Endodermal cell (in vitro differentiated cells): ENCODE results near the gene TSPAN9. TPM values are rescaled to one million over a fixed set of nuclear protein-coding genes. Genes with fewer than 3 reads are reported as not detected.
A peak's percentile ranks its signal among the peaks of the same experiment; 100 is the strongest.

Experiments used
- DNase-seq: peaks from one replicate; pipeline ENCODE4 v3.0.0-alpha.2; 2017
- H3K27ac ChIP-seq: 2 replicates; pipeline ENCODE4 v1.5.1; 2013; ENCODE audit warnings: mild to moderate bottlenecking, low read depth, low read length, moderate library complexity
- H3K27me3 ChIP-seq: 2 replicates; pipeline ENCODE4 v1.6.1; 2013; ENCODE audit warnings: mild to moderate bottlenecking, low read length, moderate library complexity; ENCODE audit not compliant: insufficient read depth, control insufficient read depth, poor library complexity, severe bottlenecking
- H3K36me3 ChIP-seq: 2 replicates; pipeline ENCODE4 v1.7.0; 2013; ENCODE audit warnings: mild to moderate bottlenecking, low read length, moderate library complexity; ENCODE audit not compliant: control insufficient read depth, insufficient read depth
- H3K4me1 ChIP-seq: one replicate; pipeline ENCODE4 v1.7.0; 2013; ENCODE audit warnings: low read length; ENCODE audit not compliant: control insufficient read depth, insufficient read depth
- H3K4me3 ChIP-seq: 2 replicates; pipeline ENCODE4 v1.5.1; 2013; ENCODE audit warnings: mild to moderate bottlenecking, low read length, moderate library complexity
- H3K9ac ChIP-seq: 2 replicates; pipeline ENCODE4 v1.6.1; 2013; ENCODE audit warnings: mild to moderate bottlenecking, low read length, moderate library complexity; ENCODE audit not compliant: poor library complexity, severe bottlenecking; ENCODE audit errors: extremely low read depth
- H3K9me3 ChIP-seq: 2 replicates; pipeline ENCODE4 v1.6.1; 2013; ENCODE audit warnings: mild to moderate bottlenecking, low read length, moderate library complexity; ENCODE audit not compliant: control insufficient read depth
- H3K27ac Mint-ChIP-seq: 2 replicates; pipeline ENCODE4 v1.8.0; 2020; ENCODE audit warnings: mixed read lengths
- H3K27me3 Mint-ChIP-seq: 2 replicates; pipeline ENCODE4 v1.8.0; 2021; ENCODE audit warnings: mild to moderate bottlenecking, mixed read lengths; ENCODE audit not compliant: insufficient read depth
- H3K36me3 Mint-ChIP-seq: 2 replicates; pipeline ENCODE4 v1.8.0; 2020; ENCODE audit warnings: low read depth, mixed read lengths
- H3K4me1 Mint-ChIP-seq: 2 replicates; pipeline ENCODE4 v1.8.0; 2020; ENCODE audit warnings: mixed read lengths
- H3K4me3 Mint-ChIP-seq: 2 replicates; pipeline ENCODE4 v1.8.0; 2020; ENCODE audit warnings: mild to moderate bottlenecking, moderate library complexity, mixed read lengths
- H3K9me3 Mint-ChIP-seq: 2 replicates; pipeline ENCODE4 v1.8.0; 2020; ENCODE audit warnings: mild to moderate bottlenecking, mixed read lengths
- WGBS, 2 experiments: methylation state at CpG; one replicate each; pipeline versions ENCODE4 v1.1.5 to v1.1.7; 2013; ENCODE audit warnings: missing lambda C conversion rate in 2 of 2, mixed read lengths in 1 of 2; ENCODE audit not compliant: insufficient coverage in 1 of 2, insufficient read length in 1 of 2; 5-methylcytosine and 5-hydroxymethylcytosine counted together
- total RNA-seq, 2 donors: library from RNA; stranded (reverse); fragmentation: NEBNext Ultra II Directional in 1 of 2; extraction: Animal tissue kit (Norgen Biotek cat#: 25700) in 1 of 2; gene quantifications; 2 replicates in 1 of 2; 3 replicates in 1 of 2; pipeline ENCODE4 v1.2.1, GENCODE V29; 2021
- TF ChIP-seq, protein P1 (sequence below): fragments of 200-600 bp; sonication (generic); conservative IDR thresholded peaks from 2 replicates; pipeline ENCODE4 v1.5.0; 2021; ENCODE audit warnings: antibody characterized with exemption, mild to moderate bottlenecking

Gene TSPAN9
- total RNA-seq, 2 donors from 2014 or later: 31.9 to 80.8 TPM

DNA sequence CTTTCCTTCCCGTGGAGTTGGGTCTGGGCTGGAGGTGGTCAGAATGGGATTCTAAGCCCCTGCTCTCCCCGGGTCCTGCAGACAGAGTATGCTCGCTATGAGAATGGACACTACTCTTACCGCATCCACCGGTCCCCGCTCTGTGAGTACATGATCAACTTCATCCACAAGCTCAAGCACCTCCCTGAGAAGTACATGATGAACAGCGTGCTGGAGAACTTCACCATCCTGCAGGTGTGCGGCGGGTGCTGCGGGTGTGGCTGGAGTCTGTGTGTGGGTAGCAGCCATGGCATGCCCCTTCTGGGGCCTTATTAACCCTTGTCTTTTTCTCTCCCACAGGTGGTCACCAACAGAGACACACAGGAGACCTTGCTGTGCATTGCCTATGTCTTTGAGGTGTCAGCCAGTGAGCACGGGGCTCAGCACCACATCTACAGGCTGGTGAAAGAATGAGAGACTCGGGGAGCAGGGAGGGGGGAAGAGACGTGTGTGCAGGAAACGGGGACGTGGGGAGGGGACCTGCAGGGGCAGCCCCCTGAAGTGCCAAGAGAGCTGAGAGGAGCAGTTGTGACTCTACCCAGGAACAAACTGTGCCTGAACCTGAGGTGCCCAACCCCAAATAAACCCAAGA, 37.0 kb upstream of the TSPAN9 start:
- H3K27ac Mint-ChIP-seq: peak overlapping the region; percentile 2
- H3K36me3 Mint-ChIP-seq: peaks cover 42% of the 10 kb centered on the region
- Histone ChIP-seq H3K9ac (no peak overlapping the region), H3K9me3 (no peaks in the 10 kb centered on the region), H3K36me3 (peaks cover 28% of the 10 kb centered on the region), H3K27ac (no peak overlapping the region), H3K27me3 (no peaks in the 10 kb centered on the region), H3K4me1 (peaks cover 5% of the 10 kb centered on the region), H3K4me3 (no peak overlapping the region)
- WGBS, 2 experiments: 93 to 96% methylated on average over 9 to 15 of the region's 15 CpGs
- peaks cover 7% of the 10 kb centered on the region for H3K4me1 Mint-ChIP-seq
- no peak for DNase-seq
- TF ChIP-seq, protein P1, sequence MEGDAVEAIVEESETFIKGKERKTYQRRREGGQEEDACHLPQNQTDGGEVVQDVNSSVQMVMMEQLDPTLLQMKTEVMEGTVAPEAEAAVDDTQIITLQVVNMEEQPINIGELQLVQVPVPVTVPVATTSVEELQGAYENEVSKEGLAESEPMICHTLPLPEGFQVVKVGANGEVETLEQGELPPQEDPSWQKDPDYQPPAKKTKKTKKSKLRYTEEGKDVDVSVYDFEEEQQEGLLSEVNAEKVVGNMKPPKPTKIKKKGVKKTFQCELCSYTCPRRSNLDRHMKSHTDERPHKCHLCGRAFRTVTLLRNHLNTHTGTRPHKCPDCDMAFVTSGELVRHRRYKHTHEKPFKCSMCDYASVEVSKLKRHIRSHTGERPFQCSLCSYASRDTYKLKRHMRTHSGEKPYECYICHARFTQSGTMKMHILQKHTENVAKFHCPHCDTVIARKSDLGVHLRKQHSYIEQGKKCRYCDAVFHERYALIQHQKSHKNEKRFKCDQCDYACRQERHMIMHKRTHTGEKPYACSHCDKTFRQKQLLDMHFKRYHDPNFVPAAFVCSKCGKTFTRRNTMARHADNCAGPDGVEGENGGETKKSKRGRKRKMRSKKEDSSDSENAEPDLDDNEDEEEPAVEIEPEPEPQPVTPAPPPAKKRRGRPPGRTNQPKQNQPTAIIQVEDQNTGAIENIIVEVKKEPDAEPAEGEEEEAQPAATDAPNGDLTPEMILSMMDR: no peak
- H3K4me3 Mint-ChIP-seq: no peak overlapping the region
- H3K9me3 Mint-ChIP-seq: no peaks in the 10 kb centered on the region
- no peaks in the 10 kb centered on the region for H3K27me3 Mint-ChIP-seq

DNA sequence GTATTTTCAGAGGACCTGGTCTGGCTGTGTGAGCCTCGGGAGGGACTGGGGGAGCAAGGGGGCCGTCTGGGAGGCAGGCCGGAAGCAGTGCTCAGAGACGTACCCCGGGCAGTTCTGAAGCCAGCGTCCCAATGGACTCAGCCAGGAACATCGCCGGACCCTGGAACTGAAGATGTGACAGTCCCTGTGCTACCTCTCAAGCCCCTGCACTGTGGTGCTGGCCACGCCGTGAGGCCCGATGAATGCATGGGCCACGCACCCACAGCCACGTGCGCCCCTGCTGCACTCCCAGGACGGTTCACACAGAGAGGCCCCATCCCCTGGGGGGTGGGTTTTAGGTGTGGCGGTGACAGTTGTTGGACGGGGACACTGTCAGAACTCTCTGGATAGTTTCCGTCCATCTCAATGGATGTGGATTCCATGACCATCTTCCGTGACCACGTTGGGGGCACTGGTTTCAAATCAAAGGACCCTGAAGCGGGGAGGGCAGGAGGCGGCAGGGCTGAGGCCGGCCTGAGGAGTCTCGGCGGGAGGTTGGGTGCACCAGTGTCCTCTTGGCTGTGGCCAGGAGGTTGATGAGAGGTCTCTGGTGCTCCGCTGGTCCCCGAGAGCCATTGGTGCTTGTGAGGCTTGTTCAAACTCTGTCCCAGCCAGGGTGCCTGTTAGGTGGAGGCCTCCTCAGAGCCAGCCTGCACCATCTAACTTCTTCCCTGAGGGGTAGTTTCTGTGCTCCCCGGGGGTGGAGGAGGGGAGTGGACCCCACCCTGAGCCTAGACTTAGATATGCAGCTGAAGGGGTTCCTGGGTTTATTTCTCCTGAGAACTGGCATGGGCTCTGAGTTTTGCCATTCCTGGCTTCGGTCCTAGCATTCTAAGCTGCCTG, 36.3 kb upstream of the TSPAN9 start:
- H3K27me3 ChIP-seq: no peaks in the 10 kb centered on the region
- no peak overlapping the region for H3K4me3 Mint-ChIP-seq

DNA sequence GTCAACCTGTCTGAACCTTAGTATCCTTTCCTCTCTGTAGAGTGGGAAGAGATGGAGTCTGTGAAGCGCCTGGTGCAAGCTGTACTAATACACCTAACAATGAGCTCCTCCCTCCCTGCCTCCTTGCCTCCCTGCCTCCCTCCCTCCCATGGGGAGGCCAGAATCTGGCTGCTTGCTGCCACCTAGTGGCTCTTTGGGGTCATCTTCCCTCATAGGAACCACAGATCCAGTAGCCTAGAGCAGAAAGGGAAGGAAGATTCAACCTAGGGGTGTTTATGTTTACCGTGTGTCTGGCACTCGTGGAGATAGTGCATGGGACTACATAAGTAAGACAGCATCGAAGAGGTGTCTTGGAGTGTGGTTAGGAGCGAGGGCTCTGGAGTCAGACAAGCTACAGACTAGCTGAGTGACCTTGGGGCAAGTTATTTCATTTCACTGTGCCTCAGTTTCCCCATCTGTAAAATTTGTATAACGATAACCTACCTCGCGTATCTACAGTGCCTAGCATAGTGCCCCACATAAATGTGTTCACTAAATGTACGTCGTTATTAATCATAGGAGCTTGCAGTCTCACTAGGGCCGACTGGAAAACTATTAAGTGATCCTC, 35.5 kb upstream of the TSPAN9 start:
- peak overlapping the region; percentile 94 for H3K27ac Mint-ChIP-seq
- peak; percentile 95 for DNase-seq
- H3K36me3 Mint-ChIP-seq: peaks cover 41% of the 10 kb centered on the region
- WGBS, 2 experiments: 90% methylated on average over 10 of the region's 11 CpGs
- H3K4me1 ChIP-seq: peaks cover 5% of the 10 kb centered on the region
- H3K27ac ChIP-seq: no peak overlapping the region
- H3K27me3 Mint-ChIP-seq: no peaks in the 10 kb centered on the region
- no peak overlapping the region for H3K4me3 ChIP-seq
- peaks cover 7% of the 10 kb centered on the region for H3K4me1 Mint-ChIP-seq
- H3K27me3 ChIP-seq: no peaks in the 10 kb centered on the region
- TF ChIP-seq, protein P1: peak; percentile 92
- peak overlapping the region; percentile 10 for H3K4me3 Mint-ChIP-seq
- H3K36me3 ChIP-seq: peaks cover 25% of the 10 kb centered on the region
- H3K9me3 ChIP-seq: no peaks in the 10 kb centered on the region
- no peak overlapping the region for H3K9ac ChIP-seq
- no peaks in the 10 kb centered on the region for H3K9me3 Mint-ChIP-seq

More for the DNA sequence above, 36.3 kb upstream of the TSPAN9 start:
- peaks cover 5% of the 10 kb centered on the region for H3K4me1 ChIP-seq
- Mint-ChIP-seq H3K4me1 (peaks cover 7% of the 10 kb centered on the region), H3K27me3 (no peaks in the 10 kb centered on the region), H3K27ac (peak overlapping the region; percentile 78), H3K9me3 (no peaks in the 10 kb centered on the region), H3K36me3 (peaks cover 43% of the 10 kb centered on the region)
- WGBS, 2 experiments: 89 to 92% methylated on average over 20 to 29 of the region's 29 CpGs
- H3K4me3 ChIP-seq: no peak overlapping the region
- DNase-seq: peak; percentile 53
- TF ChIP-seq, protein P1: no peak
- no peak overlapping the region for H3K27ac ChIP-seq
- H3K9ac ChIP-seq: no peak overlapping the region
- H3K36me3 ChIP-seq: peaks cover 25% of the 10 kb centered on the region
- no peaks in the 10 kb centered on the region for H3K9me3 ChIP-seq
